OCI-LY7 (cell line): Measurements from ENCODE around the gene OSBPL6. TPM values are rescaled to one million over a fixed set of nuclear protein-coding genes. Genes with fewer than 3 reads are reported as not detected.

ENCODE experiments used
- BruUV-seq: library from RNA; stranded (reverse); fragments of 400-500 nt; replicated peaks from 2 replicates; lab custom pipeline; 2021; lab: Mats Ljungman, UMichigan
- CTCF ChIA-PET: fragments of 300-600 bp; sonication (Branson Sonifier 250); formaldehyde crosslinking; loops from one replicate; lab custom pipeline; 2022; ENCODE audit warnings: antibody characterized with exemption; ENCODE audit not compliant: unreplicated experiment; lab: Charles Lee
- POLR2A ChIA-PET: fragments of 300-600 bp; sonication (Branson Sonifier 250); formaldehyde crosslinking; loops from one replicate; lab custom pipeline; 2022; ENCODE audit warnings: antibody characterized with exemption; lab: Charles Lee
- DNase-seq: peaks from one replicate; pipeline ENCODE4 v3.0.0-alpha.2; 2015; ENCODE audit warnings: low spot score
- H2AFZ ChIP-seq: fragments of 200-600 bp; sonication (generic), shearing (Covaris generic); 2 replicates; pipeline ENCODE4 v1.6.1; 2014; ENCODE audit warnings: mild to moderate bottlenecking, antibody characterized with exemption, low read length, moderate library complexity
- H3K27ac ChIP-seq: fragments of 200-600 bp; sonication (generic); 2 replicates; pipeline ENCODE4 v1.5.1; 2014; ENCODE audit warnings: mixed run types, low read depth, mild to moderate bottlenecking, moderate library complexity, low read length, inconsistent platforms; ENCODE audit not compliant: poor library complexity, severe bottlenecking
- H3K36me3 ChIP-seq: fragments of 200-600 bp; sonication (generic); 2 replicates; pipeline ENCODE4 v1.6.1; 2014; ENCODE audit warnings: mild to moderate bottlenecking, antibody characterized with exemption, low read length, moderate library complexity, mixed read lengths; ENCODE audit not compliant: insufficient read depth
- H3K4me1 ChIP-seq: fragments of 200-600 bp; sonication (generic); 2 replicates; pipeline ENCODE4 v1.5.1; 2014; ENCODE audit warnings: mild to moderate bottlenecking, low read length; ENCODE audit not compliant: insufficient read depth, poor library complexity, severe bottlenecking
- H3K4me2 ChIP-seq: fragments of 200-600 bp; sonication (generic); 2 replicates; pipeline ENCODE4 v1.6.1; 2014; ENCODE audit warnings: mild to moderate bottlenecking, low read length
- H3K4me3 ChIP-seq: fragments of 200-600 bp; sonication (generic); 2 replicates; pipeline ENCODE4 v1.5.1; 2014; ENCODE audit warnings: mild to moderate bottlenecking, low read depth, low read length; ENCODE audit not compliant: poor library complexity, severe bottlenecking
- H3K79me2 ChIP-seq: fragments of 200-600 bp; sonication (generic); 2 replicates; pipeline ENCODE4 v1.6.1; 2016; ENCODE audit warnings: low read depth, mild to moderate bottlenecking, low read length, moderate library complexity, mixed read lengths; ENCODE audit not compliant: insufficient read depth
- H3K9me2 ChIP-seq: fragments of 200-600 bp; sonication (generic); 2 replicates; pipeline ENCODE4 v1.6.1; 2016; ENCODE audit warnings: mild to moderate bottlenecking, low read length, mixed read lengths; ENCODE audit not compliant: insufficient read depth
- H3K9me3 ChIP-seq: fragments of 200-600 bp; sonication (generic); 2 replicates; pipeline ENCODE4 v1.6.1; 2014; ENCODE audit warnings: mild to moderate bottlenecking, mixed run types, low read length, mixed read lengths
- H4K20me1 ChIP-seq: fragments of 200-600 bp; sonication (generic); 2 replicates; pipeline ENCODE4 v1.6.1; 2014; ENCODE audit warnings: mild to moderate bottlenecking, antibody characterized with exemption, low read length, moderate library complexity, mixed read lengths; ENCODE audit not compliant: insufficient read depth
- CTCF ChIP-seq: fragments of 200-600 bp; sonication (generic); conservative IDR thresholded peaks from 2 replicates; pipeline ENCODE4 v1.5.1; 2014; ENCODE audit warnings: mild to moderate bottlenecking, antibody characterized with exemption, low read length, moderate library complexity, mixed read lengths
- EZH2phosphoT487 ChIP-seq: fragments of 200-600 bp; sonication (generic); IDR thresholded peaks from 2 replicates; pipeline ENCODE4 v1.6.1; 2018; ENCODE audit warnings: low read depth, borderline replicate concordance, mild to moderate bottlenecking, mixed run types, antibody characterized with exemption, low read length, moderate library complexity, mixed read lengths
- intact Hi-C: fragments of 100-400 bp; cut with micrococcal nuclease; formaldehyde crosslinking; loops from one replicate; pipeline ENCODE4 v1.10.0; 2022; ENCODE audit not compliant: unreplicated experiment
- total RNA-seq, 2 experiments: library from RNA; depleted of rRNA in 1 of 2; stranded (reverse); fragments of >200 nt in 1 of 2; shearing (Covaris generic) in 1 of 2; gene quantifications; 2 replicates each; pipeline ENCODE4 v1.2.3, GENCODE V29; 2014 to 2022

Gene OSBPL6
- total RNA-seq, 2 experiments from 2014 or later: not detected

GRCh38 chr2:178187861-178188260 is 6.5 kb upstream of the OSBPL6 start:
- H3K79me2 ChIP-seq: no peaks in the 10 kb centered on the region
- no peaks in the 10 kb centered on the region for H4K20me1 ChIP-seq
- no peak overlapping the region for H2AFZ ChIP-seq
- no peaks in the 10 kb centered on the region for H3K36me3 ChIP-seq
- H3K27ac ChIP-seq: no peak overlapping the region
- H3K4me1 ChIP-seq: no peaks in the 10 kb centered on the region
- CTCF ChIA-PET: no interaction called here
- TF ChIP-seq CTCF (no peak), EZH2phosphoT487 (no peak)
- H3K4me2 ChIP-seq: no peak overlapping the region
- intact Hi-C loops: no loop called here
- no peaks in the 10 kb centered on the region for H3K9me2 ChIP-seq
- H3K9me3 ChIP-seq: no peaks in the 10 kb centered on the region
- POLR2A ChIA-PET: no interaction called here
- no peak overlapping the region for H3K4me3 ChIP-seq
- no peak for DNase-seq
- BruUV-seq: no TSS peak

- DNase-seq: no peak
- POLR2A ChIA-PET: no interaction called here
- Histone ChIP-seq H3K79me2 (no peaks in the 10 kb centered on the region), H3K9me2 (no peaks in the 10 kb centered on the region), H2AFZ (no peak overlapping the region), H3K36me3 (no peaks in the 10 kb centered on the region), H3K9me3 (no peaks in the 10 kb centered on the region), H3K4me2 (no peak overlapping the region), H4K20me1 (no peaks in the 10 kb centered on the region), H3K27ac (no peak overlapping the region), H3K4me1 (no peaks in the 10 kb centered on the region), H3K4me3 (no peak overlapping the region)
- CTCF ChIA-PET: no interaction called here
- TF ChIP-seq EZH2phosphoT487 (no peak), CTCF (no peak)
- intact Hi-C loops: no loop called here
- no TSS peak for BruUV-seq
Observed at GRCh38 chr2:178188466-178188865, 5.8 kb upstream of the OSBPL6 start.

GRCh38 chr2:178191004-178191508 is 3.3 kb upstream of the OSBPL6 start:
- CTCF ChIA-PET: no interaction called here
- intact Hi-C loops: no loop called here
- no peaks in the 10 kb centered on the region for H3K9me3 ChIP-seq
- no peaks in the 10 kb centered on the region for H3K9me2 ChIP-seq
- H2AFZ ChIP-seq: no peak overlapping the region
- DNase-seq: no peak
- POLR2A ChIA-PET: interaction anchor here (0.7 kb wide), 1 partner anchor 134 kb away, joined by 3 read pairs; no protein-coding TSS in a partner anchor
- no peak overlapping the region for H3K27ac ChIP-seq
- H4K20me1 ChIP-seq: no peaks in the 10 kb centered on the region
- no peak for TF ChIP-seq CTCF
- TF ChIP-seq EZH2phosphoT487: no peak
- no peaks in the 10 kb centered on the region for H3K36me3 ChIP-seq
- BruUV-seq: no TSS peak
- H3K4me2 ChIP-seq: no peak overlapping the region
- H3K4me1 ChIP-seq: peaks cover 9% of the 10 kb centered on the region
- H3K79me2 ChIP-seq: no peaks in the 10 kb centered on the region
- no peak overlapping the region for H3K4me3 ChIP-seq
